H9 (cell line): ENCODE results near the gene CAPN2. TPM values are rescaled to one million over a fixed set of nuclear protein-coding genes. Genes with fewer than 3 reads are reported as not detected.
A peak's percentile ranks its signal among the peaks of the same experiment; 100 is the strongest.

Experiments used
- DNase-seq: peaks from one replicate; pipeline ENCODE4 v3.0.0-alpha.2; 2017
- H2AFZ ChIP-seq: one replicate; pipeline ENCODE4 v1.6.1; 2013; ENCODE audit warnings: mild to moderate bottlenecking, low read length, control low read depth, moderate library complexity
- H2AK5ac ChIP-seq: 2 replicates; pipeline ENCODE4 v1.6.1; 2013; ENCODE audit warnings: low read length, control low read depth, mixed read lengths; ENCODE audit not compliant: insufficient read length
- H2BK120ac ChIP-seq: one replicate; pipeline ENCODE4 v1.6.1; 2013; ENCODE audit warnings: low read depth, mild to moderate bottlenecking, low read length, control low read depth, inconsistent platforms; ENCODE audit not compliant: poor library complexity, severe bottlenecking
- H2BK12ac ChIP-seq: 2 replicates; pipeline ENCODE4 v1.6.1; 2013; ENCODE audit warnings: low read length, control low read depth, mixed read lengths, low read depth; ENCODE audit not compliant: insufficient read length
- H2BK15ac ChIP-seq: 2 replicates; pipeline ENCODE4 v1.6.1; 2013; ENCODE audit warnings: low read depth, low read length, control low read depth
- H2BK20ac ChIP-seq: one replicate; pipeline ENCODE4 v1.6.1; 2013; ENCODE audit warnings: low read depth, mild to moderate bottlenecking, low read length, control low read depth, inconsistent platforms; ENCODE audit not compliant: poor library complexity, severe bottlenecking
- H2BK5ac ChIP-seq: 2 replicates; pipeline ENCODE4 v1.6.1; 2013; ENCODE audit warnings: low read length, control low read depth, mixed read lengths; ENCODE audit not compliant: insufficient read length
- H3K14ac ChIP-seq: 2 replicates; pipeline ENCODE4 v1.6.1; 2013; ENCODE audit warnings: low read length, control low read depth; ENCODE audit not compliant: insufficient read depth
- H3K18ac ChIP-seq: 2 replicates; pipeline ENCODE4 v1.6.1; 2013; ENCODE audit warnings: low read depth, mild to moderate bottlenecking, mixed read lengths, low read length, control low read depth; ENCODE audit not compliant: insufficient read length
- H3K23ac ChIP-seq: 2 replicates; pipeline ENCODE4 v1.6.1; 2013; ENCODE audit warnings: low read length, control low read depth, mixed read lengths, low read depth; ENCODE audit not compliant: insufficient read length
- H3K23me2 ChIP-seq: 2 replicates; pipeline ENCODE4 v1.6.1; 2013; ENCODE audit warnings: low read depth, mild to moderate bottlenecking, mixed read lengths, low read length, control low read depth; ENCODE audit not compliant: insufficient read length, poor library complexity, severe bottlenecking
- H3K27ac ChIP-seq: 2 replicates; pipeline ENCODE4 v1.5.1; 2013; ENCODE audit warnings: low read length, control low read depth, mixed read lengths, low read depth; ENCODE audit not compliant: insufficient read length
- H3K27me3 ChIP-seq: 2 replicates; pipeline ENCODE4 v1.6.1; 2013; ENCODE audit warnings: low read length, control low read depth, inconsistent platforms; ENCODE audit not compliant: insufficient read depth
- H3K4ac ChIP-seq: 2 replicates; pipeline ENCODE4 v1.6.1; 2013; ENCODE audit warnings: low read depth, mild to moderate bottlenecking, control low read depth, inconsistent platforms, low read length, moderate library complexity
- H3K4me1 ChIP-seq: 2 replicates; pipeline ENCODE4 v1.6.1; 2013; ENCODE audit warnings: low read length, control low read depth, inconsistent platforms; ENCODE audit not compliant: insufficient read depth
- H3K4me2 ChIP-seq: 2 replicates; pipeline ENCODE4 v1.6.1; 2013; ENCODE audit warnings: low read length, control low read depth, mixed read lengths; ENCODE audit not compliant: insufficient read length, insufficient read depth
- H3K56ac ChIP-seq: 2 replicates; pipeline ENCODE4 v1.6.1; 2013; ENCODE audit warnings: low read depth, mild to moderate bottlenecking, mixed read lengths, low read length, control low read depth; ENCODE audit not compliant: insufficient read length
- H3K79me1 ChIP-seq: 2 replicates; pipeline ENCODE4 v1.6.1; 2013; ENCODE audit warnings: low read depth, mild to moderate bottlenecking, moderate library complexity, low read length, control low read depth, inconsistent platforms; ENCODE audit not compliant: insufficient read depth, poor library complexity, severe bottlenecking
- H3K79me2 ChIP-seq: 2 replicates; pipeline ENCODE4 v1.6.1; 2013; ENCODE audit warnings: low read length, control low read depth, inconsistent platforms; ENCODE audit not compliant: insufficient read depth
- H3K9ac ChIP-seq: 2 replicates; pipeline ENCODE4 v1.6.1; 2013; ENCODE audit warnings: low read length, control low read depth, mixed read lengths; ENCODE audit not compliant: insufficient read length; ENCODE audit errors: extremely low read depth
- H3K9me3 ChIP-seq: one replicate; pipeline ENCODE4 v1.6.1; 2013; ENCODE audit warnings: low read depth, low read length, inconsistent platforms; ENCODE audit not compliant: control insufficient read depth
- H3T11ph ChIP-seq: one replicate; pipeline ENCODE4 v1.6.1; 2013; ENCODE audit warnings: mild to moderate bottlenecking, low read length, control low read depth, inconsistent platforms
- H4K20me1 ChIP-seq: one replicate; pipeline ENCODE4 v1.6.1; 2013; ENCODE audit not compliant: control insufficient read depth, insufficient read length, insufficient read depth
- H4K5ac ChIP-seq: 2 replicates; pipeline ENCODE4 v1.6.1; 2013; ENCODE audit warnings: low read depth, mild to moderate bottlenecking, mixed read lengths, low read length, control low read depth; ENCODE audit not compliant: insufficient read length
- H4K8ac ChIP-seq: replicated peaks from 2 replicates; pipeline ENCODE4 v1.6.1; 2013; ENCODE audit warnings: low read length, control low read depth, mixed read lengths, low read depth; ENCODE audit not compliant: insufficient read length
- H4K91ac ChIP-seq: 2 replicates; pipeline ENCODE4 v1.6.1; 2013; ENCODE audit warnings: low read depth, mild to moderate bottlenecking, moderate library complexity, mixed read lengths, low read length, control low read depth; ENCODE audit not compliant: insufficient read length
- H3K27ac Mint-ChIP-seq, 3 experiments: 2 replicates in 2 of 3; 3 replicates in 1 of 3; pipeline ENCODE4 v1.8.0; 2020 to 2021; ENCODE audit warnings: mixed read lengths in 3 of 3, mild to moderate bottlenecking in 1 of 3, moderate library complexity in 1 of 3
- H3K27me3 Mint-ChIP-seq: 2 replicates; pipeline ENCODE4 v1.8.0; 2021; ENCODE audit warnings: low read depth, mild to moderate bottlenecking, moderate library complexity, mixed read lengths
- H3K36me3 Mint-ChIP-seq, 3 experiments: 2 replicates in 2 of 3; 3 replicates in 1 of 3; pipeline ENCODE4 v1.8.0; 2020 to 2021; ENCODE audit warnings: low read depth in 3 of 3, mixed read lengths in 3 of 3; ENCODE audit not compliant: insufficient read depth in 1 of 3
- H3K4me1 Mint-ChIP-seq, 2 experiments: 2 replicates each; pipeline ENCODE4 v1.8.0; 2020; ENCODE audit warnings: mixed read lengths in 2 of 2
- H3K4me3 Mint-ChIP-seq, 2 experiments: 2 replicates in 1 of 2; 3 replicates in 1 of 2; pipeline ENCODE4 v1.8.0; 2020 to 2021; ENCODE audit warnings: mild to moderate bottlenecking in 2 of 2, mixed read lengths in 2 of 2, moderate library complexity in 1 of 2
- H3K9me3 Mint-ChIP-seq, 2 experiments: 2 replicates in 1 of 2; 3 replicates in 1 of 2; pipeline ENCODE4 v1.8.0; 2020; ENCODE audit warnings: mild to moderate bottlenecking in 2 of 2, mixed read lengths in 2 of 2, moderate library complexity in 1 of 2
- WGBS: extraction: QIAGEN DNeasy Blood & Tissue Kit; methylation state at CpG from one replicate; pipeline ENCODE4 v1.1.7; 2013; ENCODE audit warnings: missing lambda C conversion rate, low lambda C conversion rate, mixed read lengths; ENCODE audit not compliant: insufficient read length; ENCODE audit errors: extremely low coverage; 5-methylcytosine and 5-hydroxymethylcytosine counted together
- total RNA-seq: library from RNA; stranded (reverse); gene quantifications from 2 replicates; pipeline ENCODE4 v1.2.1, GENCODE V29; 2021
- TF ChIP-seq, protein P1 (sequence below): fragments of 200-600 bp; sonication (generic); conservative IDR thresholded peaks from 3 replicates; pipeline ENCODE4 v1.8.0; 2021; ENCODE audit warnings: antibody characterized with exemption, mild to moderate bottlenecking

CAPN2 gene
- total RNA-seq, 1 experiment from 2014 or later, result 32.2 TPM

GRCh38 chr1:223815020-223815853, 102.9 kb downstream of the CAPN2 start:
- TF ChIP-seq, protein P1, sequence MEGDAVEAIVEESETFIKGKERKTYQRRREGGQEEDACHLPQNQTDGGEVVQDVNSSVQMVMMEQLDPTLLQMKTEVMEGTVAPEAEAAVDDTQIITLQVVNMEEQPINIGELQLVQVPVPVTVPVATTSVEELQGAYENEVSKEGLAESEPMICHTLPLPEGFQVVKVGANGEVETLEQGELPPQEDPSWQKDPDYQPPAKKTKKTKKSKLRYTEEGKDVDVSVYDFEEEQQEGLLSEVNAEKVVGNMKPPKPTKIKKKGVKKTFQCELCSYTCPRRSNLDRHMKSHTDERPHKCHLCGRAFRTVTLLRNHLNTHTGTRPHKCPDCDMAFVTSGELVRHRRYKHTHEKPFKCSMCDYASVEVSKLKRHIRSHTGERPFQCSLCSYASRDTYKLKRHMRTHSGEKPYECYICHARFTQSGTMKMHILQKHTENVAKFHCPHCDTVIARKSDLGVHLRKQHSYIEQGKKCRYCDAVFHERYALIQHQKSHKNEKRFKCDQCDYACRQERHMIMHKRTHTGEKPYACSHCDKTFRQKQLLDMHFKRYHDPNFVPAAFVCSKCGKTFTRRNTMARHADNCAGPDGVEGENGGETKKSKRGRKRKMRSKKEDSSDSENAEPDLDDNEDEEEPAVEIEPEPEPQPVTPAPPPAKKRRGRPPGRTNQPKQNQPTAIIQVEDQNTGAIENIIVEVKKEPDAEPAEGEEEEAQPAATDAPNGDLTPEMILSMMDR, result no peak
- no peaks in the 10 kb centered on the region for H3K4me1 ChIP-seq
- Mint-ChIP-seq H3K27ac (peak overlapping the region; percentile 9 to 32 (median 14); a peak in 3 of 7 replicates), H3K36me3 (peaks cover 34 to 54% (median 46%) of the 10 kb centered on the region in 3 experiments), H3K4me1 (peaks cover 4% of the 10 kb centered on the region in 2 experiments), H3K4me3 (no peak overlapping the region), H3K27me3 (no peaks in the 10 kb centered on the region), H3K9me3 (no peaks in the 10 kb centered on the region)
- H3K23ac ChIP-seq, result no peak overlapping the region
- no peak overlapping the region for H3K56ac ChIP-seq
- H3K23me2 ChIP-seq, result no peaks in the 10 kb centered on the region
- H2BK20ac ChIP-seq, result no peak overlapping the region
- H2BK120ac ChIP-seq, result no peak overlapping the region
- H4K91ac ChIP-seq, result no peak overlapping the region
- H3K9ac ChIP-seq, result no peak overlapping the region
- no peak overlapping the region for H3K4me2 ChIP-seq
- no peaks in the 10 kb centered on the region for H3K27me3 ChIP-seq
- no peak overlapping the region for H4K8ac ChIP-seq
- no peak for DNase-seq
- H2BK12ac ChIP-seq, result no peak overlapping the region
- no peak overlapping the region for H3T11ph ChIP-seq
- no CpG with 5 or more reads among the region's 4 CpGs for WGBS
- H3K4ac ChIP-seq, result no peak overlapping the region
- no peak overlapping the region for H3K18ac ChIP-seq
- peaks cover 2% of the 10 kb centered on the region; the same call in 1 of the 2 replicates for H3K79me2 ChIP-seq
- H2AK5ac ChIP-seq, result no peak overlapping the region
- no peak overlapping the region for H2AFZ ChIP-seq
- no peaks in the 10 kb centered on the region for H4K20me1 ChIP-seq
- H3K14ac ChIP-seq, result no peak overlapping the region
- H3K9me3 ChIP-seq, result no peaks in the 10 kb centered on the region
- no peaks in the 10 kb centered on the region for H3K79me1 ChIP-seq
- H2BK5ac ChIP-seq, result no peak overlapping the region
- H4K5ac ChIP-seq, result no peak overlapping the region
- no peak overlapping the region for H2BK15ac ChIP-seq
- H3K27ac ChIP-seq, result no peak overlapping the region
